OCI-LY7 (cell line): ENCODE results near the gene AMOTL2. TPM values are rescaled to one million over a fixed set of nuclear protein-coding genes. Genes with fewer than 3 reads are reported as not detected.

Experiments
- BruUV-seq: library from RNA; stranded (reverse); fragments of 400-500 nt; replicated peaks from 2 replicates; lab custom pipeline; 2021; lab: Mats Ljungman, UMichigan
- CTCF ChIA-PET: fragments of 300-600 bp; sonication (Branson Sonifier 250); formaldehyde crosslinking; loops from one replicate; lab custom pipeline; 2022; ENCODE audit warnings: antibody characterized with exemption; ENCODE audit not compliant: unreplicated experiment; lab: Charles Lee
- POLR2A ChIA-PET: fragments of 300-600 bp; sonication (Branson Sonifier 250); formaldehyde crosslinking; loops from one replicate; lab custom pipeline; 2022; ENCODE audit warnings: antibody characterized with exemption; lab: Charles Lee
- DNase-seq: peaks from one replicate; pipeline ENCODE4 v3.0.0-alpha.2; 2015; ENCODE audit warnings: low spot score
- H2AFZ ChIP-seq: fragments of 200-600 bp; sonication (generic), shearing (Covaris generic); 2 replicates; pipeline ENCODE4 v1.6.1; 2014; ENCODE audit warnings: mild to moderate bottlenecking, antibody characterized with exemption, low read length, moderate library complexity
- H3K27ac ChIP-seq: fragments of 200-600 bp; sonication (generic); 2 replicates; pipeline ENCODE4 v1.5.1; 2014; ENCODE audit warnings: mixed run types, low read depth, mild to moderate bottlenecking, moderate library complexity, low read length, inconsistent platforms; ENCODE audit not compliant: poor library complexity, severe bottlenecking
- H3K36me3 ChIP-seq: fragments of 200-600 bp; sonication (generic); 2 replicates; pipeline ENCODE4 v1.6.1; 2014; ENCODE audit warnings: mild to moderate bottlenecking, antibody characterized with exemption, low read length, moderate library complexity, mixed read lengths; ENCODE audit not compliant: insufficient read depth
- H3K4me1 ChIP-seq: fragments of 200-600 bp; sonication (generic); 2 replicates; pipeline ENCODE4 v1.5.1; 2014; ENCODE audit warnings: mild to moderate bottlenecking, low read length; ENCODE audit not compliant: insufficient read depth, poor library complexity, severe bottlenecking
- H3K4me2 ChIP-seq: fragments of 200-600 bp; sonication (generic); 2 replicates; pipeline ENCODE4 v1.6.1; 2014; ENCODE audit warnings: mild to moderate bottlenecking, low read length
- H3K4me3 ChIP-seq: fragments of 200-600 bp; sonication (generic); 2 replicates; pipeline ENCODE4 v1.5.1; 2014; ENCODE audit warnings: mild to moderate bottlenecking, low read depth, low read length; ENCODE audit not compliant: poor library complexity, severe bottlenecking
- H3K79me2 ChIP-seq: fragments of 200-600 bp; sonication (generic); 2 replicates; pipeline ENCODE4 v1.6.1; 2016; ENCODE audit warnings: low read depth, mild to moderate bottlenecking, low read length, moderate library complexity, mixed read lengths; ENCODE audit not compliant: insufficient read depth
- H3K9me2 ChIP-seq: fragments of 200-600 bp; sonication (generic); 2 replicates; pipeline ENCODE4 v1.6.1; 2016; ENCODE audit warnings: mild to moderate bottlenecking, low read length, mixed read lengths; ENCODE audit not compliant: insufficient read depth
- H3K9me3 ChIP-seq: fragments of 200-600 bp; sonication (generic); 2 replicates; pipeline ENCODE4 v1.6.1; 2014; ENCODE audit warnings: mild to moderate bottlenecking, mixed run types, low read length, mixed read lengths
- H4K20me1 ChIP-seq: fragments of 200-600 bp; sonication (generic); 2 replicates; pipeline ENCODE4 v1.6.1; 2014; ENCODE audit warnings: mild to moderate bottlenecking, antibody characterized with exemption, low read length, moderate library complexity, mixed read lengths; ENCODE audit not compliant: insufficient read depth
- EZH2phosphoT487 ChIP-seq: fragments of 200-600 bp; sonication (generic); IDR thresholded peaks from 2 replicates; pipeline ENCODE4 v1.6.1; 2018; ENCODE audit warnings: low read depth, borderline replicate concordance, mild to moderate bottlenecking, mixed run types, antibody characterized with exemption, low read length, moderate library complexity, mixed read lengths
- intact Hi-C: fragments of 100-400 bp; cut with micrococcal nuclease; formaldehyde crosslinking; loops from one replicate; pipeline ENCODE4 v1.10.0; 2022; ENCODE audit not compliant: unreplicated experiment
- total RNA-seq, 2 experiments: library from RNA; depleted of rRNA in 1 of 2; stranded (reverse); fragments of >200 nt in 1 of 2; shearing (Covaris generic) in 1 of 2; gene quantifications; 2 replicates each; pipeline ENCODE4 v1.2.3, GENCODE V29; 2014 to 2022
- TF ChIP-seq, protein P1 (sequence below): fragments of 200-600 bp; sonication (generic); conservative IDR thresholded peaks from 2 replicates; pipeline ENCODE4 v1.5.1; 2014; ENCODE audit warnings: mild to moderate bottlenecking, antibody characterized with exemption, low read length, moderate library complexity, mixed read lengths

AMOTL2 gene
- total RNA-seq, 2 experiments from 2014 or later = not detected

DNA sequence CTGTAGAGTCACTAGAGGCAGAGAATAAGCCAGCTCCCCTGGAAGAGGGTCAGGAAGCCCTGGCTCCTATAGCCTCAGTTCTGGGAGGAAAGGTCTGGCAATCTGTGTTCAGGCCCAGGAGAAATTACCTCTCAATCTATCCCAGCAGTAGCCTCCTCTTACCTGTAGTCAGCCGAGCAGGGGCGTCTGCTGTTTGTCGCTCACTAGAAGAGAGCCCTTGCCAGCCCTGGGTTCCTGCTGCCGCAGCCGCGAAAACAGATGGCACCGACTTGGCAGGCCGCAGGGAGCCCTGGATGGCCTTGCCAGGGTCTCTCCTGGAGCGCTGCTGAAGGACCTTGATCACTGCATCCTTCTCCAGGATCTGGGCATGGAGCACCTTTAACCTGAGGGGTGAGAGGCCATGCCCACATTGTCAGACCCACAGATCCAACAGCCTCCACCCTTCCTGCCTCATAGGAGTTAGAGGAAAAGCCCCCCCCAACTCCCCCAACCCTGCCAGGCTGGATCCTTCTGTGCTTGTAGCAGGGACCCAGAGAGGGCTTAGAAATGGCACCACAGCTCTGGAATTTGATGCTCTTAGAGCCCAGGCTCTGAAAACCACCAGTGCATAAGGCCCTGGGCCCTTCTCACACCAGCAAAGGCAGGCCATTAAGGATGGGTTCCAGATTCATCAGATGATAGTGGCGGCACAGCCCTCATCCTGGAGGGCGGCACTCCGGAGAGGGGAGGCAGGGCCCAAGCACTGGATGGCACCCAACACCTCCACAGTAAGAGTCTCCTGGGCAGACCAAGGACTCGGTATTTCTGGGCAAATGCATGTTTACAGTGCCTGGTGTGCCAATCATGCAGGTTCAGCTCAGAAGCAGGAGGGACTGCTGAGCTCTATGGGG is 14.9 kb downstream of the AMOTL2 start:
- Histone ChIP-seq H3K4me2 (no peak overlapping the region), H2AFZ (no peak overlapping the region), H3K9me3 (no peaks in the 10 kb centered on the region), H3K4me3 (no peak overlapping the region), H3K36me3 (no peaks in the 10 kb centered on the region), H3K79me2 (no peaks in the 10 kb centered on the region), H4K20me1 (no peaks in the 10 kb centered on the region), H3K27ac (no peak overlapping the region), H3K9me2 (no peaks in the 10 kb centered on the region), H3K4me1 (peaks cover 6% of the 10 kb centered on the region)
- ChIA-PET POLR2A (no interaction called here), CTCF (no interaction called here)
- BruUV-seq = no TSS peak
- intact Hi-C loops = no loop called here
- no peak for TF ChIP-seq EZH2phosphoT487
- TF ChIP-seq, protein P1, sequence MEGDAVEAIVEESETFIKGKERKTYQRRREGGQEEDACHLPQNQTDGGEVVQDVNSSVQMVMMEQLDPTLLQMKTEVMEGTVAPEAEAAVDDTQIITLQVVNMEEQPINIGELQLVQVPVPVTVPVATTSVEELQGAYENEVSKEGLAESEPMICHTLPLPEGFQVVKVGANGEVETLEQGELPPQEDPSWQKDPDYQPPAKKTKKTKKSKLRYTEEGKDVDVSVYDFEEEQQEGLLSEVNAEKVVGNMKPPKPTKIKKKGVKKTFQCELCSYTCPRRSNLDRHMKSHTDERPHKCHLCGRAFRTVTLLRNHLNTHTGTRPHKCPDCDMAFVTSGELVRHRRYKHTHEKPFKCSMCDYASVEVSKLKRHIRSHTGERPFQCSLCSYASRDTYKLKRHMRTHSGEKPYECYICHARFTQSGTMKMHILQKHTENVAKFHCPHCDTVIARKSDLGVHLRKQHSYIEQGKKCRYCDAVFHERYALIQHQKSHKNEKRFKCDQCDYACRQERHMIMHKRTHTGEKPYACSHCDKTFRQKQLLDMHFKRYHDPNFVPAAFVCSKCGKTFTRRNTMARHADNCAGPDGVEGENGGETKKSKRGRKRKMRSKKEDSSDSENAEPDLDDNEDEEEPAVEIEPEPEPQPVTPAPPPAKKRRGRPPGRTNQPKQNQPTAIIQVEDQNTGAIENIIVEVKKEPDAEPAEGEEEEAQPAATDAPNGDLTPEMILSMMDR = no peak
- no peak for DNase-seq

DNA sequence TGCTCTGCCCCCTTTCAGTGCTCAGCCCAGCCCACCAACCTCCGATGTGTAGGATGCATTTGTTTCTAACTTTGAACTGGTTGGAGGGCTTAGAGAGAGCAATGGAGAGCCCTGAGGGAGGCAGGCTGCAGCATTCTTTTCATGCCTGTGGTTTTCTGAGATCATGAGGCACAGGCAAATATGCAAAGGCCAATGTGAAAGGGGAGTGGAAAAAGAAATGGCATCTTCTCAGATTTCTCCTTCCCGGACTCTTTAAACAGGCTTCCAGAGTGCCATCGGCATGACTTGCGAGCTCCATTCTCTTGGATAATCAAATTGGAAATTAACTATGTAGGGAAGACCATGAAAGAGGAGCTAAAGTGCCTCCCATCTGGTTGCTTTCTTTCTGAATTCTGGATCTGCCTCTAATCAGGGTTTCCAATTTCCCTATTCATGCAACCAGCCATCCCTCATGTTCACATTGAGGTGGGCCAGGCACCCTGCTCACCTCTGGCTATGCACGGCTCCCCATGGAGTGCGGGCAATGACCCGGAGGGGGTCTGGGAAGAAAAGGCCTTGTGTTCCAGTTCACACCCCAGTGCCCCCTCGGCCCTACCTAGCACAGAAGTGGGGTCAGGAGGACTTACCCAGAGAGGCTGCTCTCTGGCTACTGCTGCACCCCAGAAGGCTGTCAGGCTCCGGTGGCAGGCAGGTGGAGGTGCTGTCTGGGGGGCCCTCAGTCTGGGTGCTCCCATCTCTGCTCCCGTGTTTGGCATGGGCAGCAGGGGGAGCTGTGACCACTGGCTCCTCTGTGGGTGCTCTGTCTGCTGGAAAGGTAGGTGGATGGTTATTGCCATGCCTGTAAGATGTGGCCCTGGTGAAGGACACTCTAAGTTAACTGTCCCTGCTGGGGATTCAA is 16.1 kb downstream of the AMOTL2 start:
- H3K9me3 ChIP-seq = no peaks in the 10 kb centered on the region
- no peak overlapping the region; the same call in 1 of the 2 replicates for H2AFZ ChIP-seq
- H3K9me2 ChIP-seq = no peaks in the 10 kb centered on the region
- TF ChIP-seq, protein P1 = peak; percentile 72
- TF ChIP-seq EZH2phosphoT487 = no peak
- H3K4me1 ChIP-seq = peaks cover 9% of the 10 kb centered on the region
- DNase-seq = peak; percentile 19
- intact Hi-C loops = no loop called here
- H3K36me3 ChIP-seq = no peaks in the 10 kb centered on the region
- H3K4me3 ChIP-seq = no peak overlapping the region
- no TSS peak for BruUV-seq
- no peak overlapping the region for H3K4me2 ChIP-seq
- ChIA-PET CTCF (interaction anchor here (0.6 kb wide), 1 partner anchor 115 kb away, joined by 3 read pairs; no protein-coding TSS in a partner anchor), POLR2A (no interaction called here)
- no peaks in the 10 kb centered on the region for H4K20me1 ChIP-seq
- no peak overlapping the region for H3K27ac ChIP-seq
- H3K79me2 ChIP-seq = no peaks in the 10 kb centered on the region
